Measurements from ENCODE around the gene VCP.

The VCP gene

GRCh38 chr9:35102769-35103659 is 30.6 kb upstream of the VCP start, which contains the start of gene STOML2:
Gene STOML2 (minus strand): TSS chr9:35103131. CDS start chr9:35103094, 37 bp downstream.
- peak; percentile 98 for DNase-seq

GRCh38 chr9:35102465-35102768 is 30.0 kb upstream of the VCP start:
- DNase-seq: no peak

- no peak for DNase-seq
Observed at GRCh38 chr9:35097573-35097972, 25.1 kb upstream of the VCP start.

GRCh38 chr9:35096035-35096849 is 23.8 kb upstream of the VCP start, which contains the start of gene PIGO:
Gene PIGO (minus strand): TSS chr9:35096591. CDS start chr9:35095565, 1,026 bp downstream.
- DNase-seq: peak; percentile 95

GRCh38 chr9:35091536-35091935 is 19.1 kb upstream of the VCP start:
- no peak for DNase-seq

- no peak for DNase-seq
Observed at GRCh38 chr9:35089434-35089833, 17.0 kb upstream of the VCP start.

GRCh38 chr9:35085078-35085477 is 12.7 kb upstream of the VCP start:
- DNase-seq: no peak

- peak; percentile 98 for DNase-seq
Observed at GRCh38 chr9:35079426-35080341, 7.3 kb upstream of the VCP start, which contains the start of gene FANCG. Gene FANCG (minus strand): TSS chr9:35079942. CDS start chr9:35079524, 418 bp downstream.

- no peak for DNase-seq
Observed at GRCh38 chr9:35079041-35079425, 6.6 kb upstream of the VCP start.

- DNase-seq: no peak
Observed at GRCh38 chr9:35078066-35078465, 5.6 kb upstream of the VCP start.

- DNase-seq: no peak
Observed at GRCh38 chr9:35076848-35077247, 4.4 kb upstream of the VCP start.

- no peak for DNase-seq
Observed at GRCh38 chr9:35075358-35075757, 2.9 kb upstream of the VCP start.

GRCh38 chr9:35074791-35075190 is 2.4 kb upstream of the VCP start:
- no peak for DNase-seq

GRCh38 chr9:35074141-35074540 is 1.7 kb upstream of the VCP start:
- DNase-seq: no peak

- DNase-seq: no peak
Observed at GRCh38 chr9:35073279-35073612, 821 bp upstream of the VCP start.

- peak; percentile 96 for DNase-seq
Observed at GRCh38 chr9:35071814-35072460, 488 bp downstream of the VCP start.

- DNase-seq: no peak
Observed at GRCh38 chr9:35070823-35071813, 1.3 kb downstream of the VCP start.

- DNase-seq: no peak
Observed at GRCh38 chr9:35069020-35069419, 3.4 kb downstream of the VCP start.

GRCh38 chr9:35067056-35067455 is 5.4 kb downstream of the VCP start:
- no peak for DNase-seq

- DNase-seq: no peak
Observed at GRCh38 chr9:35060548-35061207, 11.7 kb downstream of the VCP start.
